Measurements from ENCODE around the gene FYB1. TPM values are rescaled to one million over a fixed set of nuclear protein-coding genes. Genes with fewer than 3 reads are reported as not detected.

The FYB1 gene
- total RNA-seq, 1 donor from 2014 or later = 0.11 TPM

GRCh38 chr5:39131210-39132127 is 87.9 kb downstream of the FYB1 start:
- FAIRE-seq = no peak

GRCh38 chr5:39130716-39131115 is 88.6 kb downstream of the FYB1 start:
- no peaks in the 10 kb centered on the region for H3K79me2 ChIP-seq (ENCODE audit: insufficient read depth, low read length)
- H2AFZ ChIP-seq (ENCODE audit: low read depth, low read length) = no peak overlapping the region
- H3K9ac ChIP-seq (ENCODE audit: low read length) = no peak overlapping the region
- H3K27ac Mint-ChIP-seq (ENCODE audit: unreplicated experiment) = no peak overlapping the region
- H3K9me3 ChIP-seq (ENCODE audit: insufficient read depth, low read depth, low read length) = no peaks in the 10 kb centered on the region
- H3K27me3 ChIP-seq (ENCODE audit: insufficient read depth, low read length) = no peaks in the 10 kb centered on the region
- H4K20me1 ChIP-seq (ENCODE audit: insufficient read depth, low read length) = no peaks in the 10 kb centered on the region
- H3K27me3 Mint-ChIP-seq (ENCODE audit: low read depth, unreplicated experiment) = no peaks in the 10 kb centered on the region
- no peak for TF ChIP-seq CTCF (IDR thresholded peaks at IDR 0.05; ENCODE audit: insufficient read depth, low read depth, low read length)
- TF ChIP-seq EZH2 (IDR thresholded peaks at IDR 0.05; ENCODE audit: insufficient read depth, low read length) = no peak
- H3K4me3 Mint-ChIP-seq (ENCODE audit: unreplicated experiment) = no peak overlapping the region
- FAIRE-seq (no peak), DNase-seq (ENCODE audit: low read depth) (no peak)
- no peak overlapping the region for H3K4me2 ChIP-seq (ENCODE audit: low read length)
- no peak overlapping the region for H3K27ac ChIP-seq (ENCODE audit: low read depth, low read length)
- no peaks in the 10 kb centered on the region for H3K4me1 ChIP-seq (ENCODE audit: insufficient read depth, low read length)
- H3K4me1 Mint-ChIP-seq (ENCODE audit: low read depth, unreplicated experiment) = no peaks in the 10 kb centered on the region
- no peak overlapping the region for H3K4me3 ChIP-seq (ENCODE audit: insufficient read depth, low read depth, low read length)
- no peaks in the 10 kb centered on the region for H3K36me3 ChIP-seq (ENCODE audit: insufficient read depth, low read length)
- H3K9me3 Mint-ChIP-seq (ENCODE audit: unreplicated experiment) = no peaks in the 10 kb centered on the region
- H3K36me3 Mint-ChIP-seq (ENCODE audit: low read depth, unreplicated experiment) = no peaks in the 10 kb centered on the region

More at GRCh38 chr5:39131210-39132127, 87.9 kb downstream of the FYB1 start:
- Histone ChIP-seq H3K79me2 (ENCODE audit: insufficient read depth, low read length) (no peaks in the 10 kb centered on the region), H3K36me3 (ENCODE audit: insufficient read depth, low read length) (no peaks in the 10 kb centered on the region), H3K9me3 (ENCODE audit: insufficient read depth, low read depth, low read length) (no peaks in the 10 kb centered on the region), H3K4me2 (ENCODE audit: low read length) (no peak overlapping the region), H4K20me1 (ENCODE audit: insufficient read depth, low read length) (no peaks in the 10 kb centered on the region), H3K9ac (ENCODE audit: low read length) (no peak overlapping the region), H3K27ac (ENCODE audit: low read depth, low read length) (no peak overlapping the region), H2AFZ (ENCODE audit: low read depth, low read length) (no peak overlapping the region), H3K4me3 (ENCODE audit: insufficient read depth, low read depth, low read length) (no peak overlapping the region), H3K4me1 (ENCODE audit: insufficient read depth, low read length) (no peaks in the 10 kb centered on the region), H3K27me3 (ENCODE audit: insufficient read depth, low read length) (no peaks in the 10 kb centered on the region)
- DNase-seq (ENCODE audit: low read depth) = no peak
- Mint-ChIP-seq H3K27me3 (ENCODE audit: low read depth, unreplicated experiment) (no peaks in the 10 kb centered on the region), H3K4me3 (ENCODE audit: unreplicated experiment) (no peak overlapping the region), H3K36me3 (ENCODE audit: low read depth, unreplicated experiment) (no peaks in the 10 kb centered on the region), H3K9me3 (ENCODE audit: unreplicated experiment) (no peaks in the 10 kb centered on the region), H3K4me1 (ENCODE audit: low read depth, unreplicated experiment) (no peaks in the 10 kb centered on the region), H3K27ac (ENCODE audit: unreplicated experiment) (no peak overlapping the region)
- TF ChIP-seq EZH2 (IDR thresholded peaks at IDR 0.05; ENCODE audit: insufficient read depth, low read length) = no peak
- TF ChIP-seq CTCF (IDR thresholded peaks at IDR 0.05; ENCODE audit: insufficient read depth, low read depth, low read length) = no peak

- Mint-ChIP-seq H3K9me3 (ENCODE audit: unreplicated experiment) (no peaks in the 10 kb centered on the region), H3K4me1 (ENCODE audit: low read depth, unreplicated experiment) (peaks cover 3% of the 10 kb centered on the region), H3K36me3 (ENCODE audit: low read depth, unreplicated experiment) (no peaks in the 10 kb centered on the region), H3K27ac (ENCODE audit: unreplicated experiment) (no peak overlapping the region), H3K27me3 (ENCODE audit: low read depth, unreplicated experiment) (no peaks in the 10 kb centered on the region), H3K4me3 (ENCODE audit: unreplicated experiment) (no peak overlapping the region)
- TF ChIP-seq CTCF (IDR thresholded peaks at IDR 0.05; ENCODE audit: insufficient read depth, low read depth, low read length) (no peak), EZH2 (IDR thresholded peaks at IDR 0.05; ENCODE audit: insufficient read depth, low read length) (no peak)
- Histone ChIP-seq H3K9me3 (ENCODE audit: insufficient read depth, low read depth, low read length) (no peaks in the 10 kb centered on the region), H3K27ac (ENCODE audit: low read depth, low read length) (no peak overlapping the region), H3K79me2 (ENCODE audit: insufficient read depth, low read length) (no peaks in the 10 kb centered on the region), H4K20me1 (ENCODE audit: insufficient read depth, low read length) (no peaks in the 10 kb centered on the region), H3K36me3 (ENCODE audit: insufficient read depth, low read length) (no peaks in the 10 kb centered on the region), H3K4me1 (ENCODE audit: insufficient read depth, low read length) (no peaks in the 10 kb centered on the region), H3K4me3 (ENCODE audit: insufficient read depth, low read depth, low read length) (no peak overlapping the region), H2AFZ (ENCODE audit: low read depth, low read length) (no peak overlapping the region), H3K9ac (ENCODE audit: low read length) (no peak overlapping the region), H3K4me2 (ENCODE audit: low read length) (no peak overlapping the region), H3K27me3 (ENCODE audit: insufficient read depth, low read length) (no peaks in the 10 kb centered on the region)
- FAIRE-seq (no peak), DNase-seq (ENCODE audit: low read depth) (no peak)
Observed at GRCh38 chr5:39121922-39122321, 97.4 kb downstream of the FYB1 start.
